ENCODE measurements around the gene ZNF654. TPM values are rescaled to one million over a fixed set of nuclear protein-coding genes. Genes with fewer than 3 reads are reported as not detected.

The ZNF654 gene
- total and polyA plus RNA-seq, 2 of the 13 experiments (the other 11 are each of a cell fraction or from before 2014, with no cell fraction given) = 1.8 to 4.1 TPM

GRCh38 chr3:88149509-88150362 is 90.7 kb downstream of the ZNF654 start, which contains the start of gene C3orf38 (continued):
- TF ChIP-seq CHD4 (IDR thresholded peaks at IDR 0.05; ENCODE audit: borderline replicate concordance, low read length) (no peak), HNRNPLL (IDR thresholded peaks at IDR 0.05; ENCODE audit: low read depth, low read length, poor library complexity, severe bottlenecking) (peak; percentile 50), RFX1 (IDR thresholded peaks at IDR 0.05) (peak; percentile 17; the same call in 1 of the 2 replicates), ZNF564 (CRISPR knock-in tag; IDR thresholded peaks at IDR 0.05) (0 out of 2 replicates have a peak, but pooled peaks have one; percentile 20), RARA (CRISPR knock-in tag; IDR thresholded peaks at IDR 0.05) (peak; percentile 36; the same call in 1 of the 2 replicates), MTA1 (CRISPR knock-in tag; IDR thresholded peaks at IDR 0.05; ENCODE audit: borderline replicate concordance) (peak; percentile 75; the same call in 1 of the 2 replicates), ZIK1 (CRISPR knock-in tag; IDR thresholded peaks at IDR 0.05; ENCODE audit: borderline replicate concordance, low read depth) (peak; percentile 31; the same call in 1 of the 2 replicates), ZNF17 (CRISPR knock-in tag; IDR thresholded peaks at IDR 0.05) (no peak), GLI4 (CRISPR knock-in tag; IDR thresholded peaks at IDR 0.05; ENCODE audit: borderline replicate concordance) (peak; percentile 86; the same call in 1 of the 2 replicates), KLF12 (CRISPR knock-in tag; IDR thresholded peaks at IDR 0.05; ENCODE audit: borderline replicate concordance) (no peak; the same call in 1 of the 2 replicates), HOXA9 (CRISPR knock-in tag; IDR thresholded peaks at IDR 0.05; ENCODE audit: borderline replicate concordance) (no peak; the same call in 1 of the 2 replicates), FLYWCH1 (CRISPR knock-in tag; IDR thresholded peaks at IDR 0.05) (peak; percentile 75; the same call in 1 of the 2 replicates), DMTF1 (CRISPR knock-in tag; IDR thresholded peaks at IDR 0.05) (no peak), IKZF5 (CRISPR knock-in tag; IDR thresholded peaks at IDR 0.05) (peak; percentile 88; the same call in 1 of the 2 replicates), ZNF709 (CRISPR knock-in tag; IDR thresholded peaks at IDR 0.05) (peak; percentile 89; the same call in 1 of the 2 replicates), CHD2 (IDR thresholded peaks at IDR 0.05; ENCODE audit: low read depth, low read length) (peak; percentile 39; the same call in 1 of the 2 replicates), HOXA7 (CRISPR knock-in tag; IDR thresholded peaks at IDR 0.05) (no peak), ZNF430 (CRISPR knock-in tag; IDR thresholded peaks at IDR 0.05) (no peak; the same call in 1 of the 2 replicates), HMGA1 (CRISPR knock-in tag; conservative IDR thresholded peaks at IDR 0.05) (no peak), ZNF609 (CRISPR knock-in tag; IDR thresholded peaks at IDR 0.05; ENCODE audit: borderline replicate concordance) (peak; percentile 54; the same call in 1 of the 2 replicates), DNMT3B (CRISPR knock-in tag; conservative IDR thresholded peaks at IDR 0.05) (no peak)

Measured in HepG2 (cell line).